ENCODE data around the gene GDF11.

GRCh38 chr12:55755246-55755645 lies 12.3 kb downstream of the GDF11 start:
- no peak for TF ChIP-seq CTCF (IDR thresholded peaks at IDR 0.05 in 2 of 3, conservative IDR thresholded peaks at IDR 0.05 in 1 of 3; ENCODE audit: borderline replicate concordance in 1 of 3, insufficient read depth in 1 of 3, low read depth in 2 of 3, low read length in 2 of 3)
- no peak for TF ChIP-seq RAD21 (IDR thresholded peaks at IDR 0.05; ENCODE audit: low read depth)
- TF ChIP-seq JUND (IDR thresholded peaks at IDR 0.05), result no peak
- no peak for TF ChIP-seq YY1 (IDR thresholded peaks at IDR 0.05; ENCODE audit: extremely low read depth, insufficient replicate concordance, low read depth, low read length)
- TF ChIP-seq POLR2AphosphoS5 (IDR thresholded peaks at IDR 0.05; ENCODE audit: low read depth, low read length), result no peak
- no peak for TF ChIP-seq ZBTB33 (IDR thresholded peaks at IDR 0.05; ENCODE audit: extremely low read depth, insufficient replicate concordance, low read length)
- TF ChIP-seq TCF7L2 (IDR thresholded peaks at IDR 0.05; ENCODE audit: borderline replicate concordance, extremely low read depth, insufficient read depth, insufficient read length), result no peak
- no peak for TF ChIP-seq EZH2 (IDR thresholded peaks at IDR 0.05)
- no peak for TF ChIP-seq EZH2phosphoT487 (IDR thresholded peaks at IDR 0.05; ENCODE audit: borderline replicate concordance)
- no peak for TF ChIP-seq MAX (IDR thresholded peaks at IDR 0.05)
